Glutamatergic neuron (in vitro differentiated cells): Measurements from ENCODE around the gene NXPE3. TPM values are rescaled to one million over a fixed set of nuclear protein-coding genes. Genes with fewer than 3 reads are reported as not detected.

Source experiments
- DNase-seq: peaks from one replicate; pipeline ENCODE4 v3.0.0; 2022
- H3K27ac Mint-ChIP-seq: one replicate; pipeline ENCODE4 v1.8.0; 2020; ENCODE audit warnings: mild to moderate bottlenecking, mixed read lengths, inconsistent platforms; ENCODE audit not compliant: unreplicated experiment
- H3K27me3 Mint-ChIP-seq: one replicate; pipeline ENCODE4 v1.8.0; 2020; ENCODE audit warnings: mild to moderate bottlenecking, moderate library complexity, mixed read lengths, inconsistent platforms; ENCODE audit not compliant: unreplicated experiment
- H3K36me3 Mint-ChIP-seq: one replicate; pipeline ENCODE4 v1.8.0; 2020; ENCODE audit warnings: mild to moderate bottlenecking, mixed read lengths, inconsistent platforms; ENCODE audit not compliant: unreplicated experiment
- H3K4me1 Mint-ChIP-seq: one replicate; pipeline ENCODE4 v1.8.0; 2020; ENCODE audit warnings: mild to moderate bottlenecking, low read depth, mixed read lengths, inconsistent platforms; ENCODE audit not compliant: unreplicated experiment
- H3K4me3 Mint-ChIP-seq: one replicate; pipeline ENCODE4 v1.8.0; 2020; ENCODE audit warnings: mild to moderate bottlenecking, mixed read lengths, inconsistent platforms; ENCODE audit not compliant: unreplicated experiment
- H3K9me3 Mint-ChIP-seq: one replicate; pipeline ENCODE4 v1.8.0; 2020; ENCODE audit warnings: mild to moderate bottlenecking, moderate library complexity, mixed read lengths, inconsistent platforms; ENCODE audit not compliant: unreplicated experiment
- CTCF ChIP-seq: fragments of 200-600 bp; sonication (generic); IDR thresholded peaks from one replicate; pipeline ENCODE4 v1.5.0; 2021; ENCODE audit not compliant: partially characterized antibody, unreplicated experiment
- total RNA-seq: library from RNA; stranded (reverse); fragmentation: NEBNext Ultra II Directional; extraction: Animal tissue kit (Norgen Biotek cat#: 25700); gene quantifications from one replicate; pipeline ENCODE4 v1.2.1, GENCODE V29; 2021; ENCODE audit not compliant: unreplicated experiment

Gene NXPE3
- total RNA-seq, 1 donor from 2014 or later = 29.1 TPM

- Mint-ChIP-seq H3K27me3 (no peaks in the 10 kb centered on the region), H3K4me1 (no peaks in the 10 kb centered on the region), H3K27ac (no peak overlapping the region), H3K9me3 (no peaks in the 10 kb centered on the region), H3K36me3 (no peaks in the 10 kb centered on the region), H3K4me3 (no peak overlapping the region)
- TF ChIP-seq CTCF = no peak
- no peak for DNase-seq
Measured at GRCh38 chr3:101803939-101804338, 24.9 kb downstream of the NXPE3 start.

- Mint-ChIP-seq H3K27ac (no peak overlapping the region), H3K27me3 (no peaks in the 10 kb centered on the region), H3K9me3 (no peaks in the 10 kb centered on the region), H3K4me3 (no peak overlapping the region), H3K4me1 (no peaks in the 10 kb centered on the region), H3K36me3 (no peaks in the 10 kb centered on the region)
- TF ChIP-seq CTCF = no peak
- no peak for DNase-seq
Measured at GRCh38 chr3:101806491-101806890, 27.5 kb downstream of the NXPE3 start.

- Mint-ChIP-seq H3K27ac (no peak overlapping the region), H3K36me3 (no peaks in the 10 kb centered on the region), H3K27me3 (no peaks in the 10 kb centered on the region), H3K4me1 (no peaks in the 10 kb centered on the region), H3K9me3 (no peaks in the 10 kb centered on the region), H3K4me3 (no peak overlapping the region)
- DNase-seq = no peak
- TF ChIP-seq CTCF = no peak
Measured at GRCh38 chr3:101807888-101808287, 28.9 kb downstream of the NXPE3 start.

GRCh38 chr3:101809178-101810021 lies 30.4 kb downstream of the NXPE3 start:
- no peak overlapping the region for H3K27ac Mint-ChIP-seq
- H3K27me3 Mint-ChIP-seq = no peaks in the 10 kb centered on the region
- H3K4me1 Mint-ChIP-seq = no peaks in the 10 kb centered on the region
- H3K9me3 Mint-ChIP-seq = no peaks in the 10 kb centered on the region
- H3K36me3 Mint-ChIP-seq = no peaks in the 10 kb centered on the region
- DNase-seq = no peak
- no peak overlapping the region for H3K4me3 Mint-ChIP-seq
- peak; percentile 74 for TF ChIP-seq CTCF

GRCh38 chr3:101810022-101810418 lies 31.0 kb downstream of the NXPE3 start:
- no peak for TF ChIP-seq CTCF
- Mint-ChIP-seq H3K4me3 (no peak overlapping the region), H3K27me3 (no peaks in the 10 kb centered on the region), H3K4me1 (no peaks in the 10 kb centered on the region), H3K27ac (no peak overlapping the region), H3K36me3 (no peaks in the 10 kb centered on the region), H3K9me3 (no peaks in the 10 kb centered on the region)
- DNase-seq = no peak
